Sigmoid colon (tissue), 4 donors: ENCODE results near the gene MEF2A.

Experiments
- CTCF ChIP-seq, 4 experiments: fragments of 450-650 bp in 3 of 4; fragments of 200-600 bp in 1 of 4; IDR thresholded peaks; one replicate each; pipeline ENCODE4 v1.5.1; 2016 to 2019; ENCODE audit warnings: antibody characterized with exemption in 4 of 4, mild to moderate bottlenecking in 3 of 4, moderate library complexity in 2 of 4
- POLR2A ChIP-seq, 2 donors: fragments of 450-650 bp; IDR thresholded peaks; one replicate each; pipeline ENCODE4 v1.6.1; 2016; ENCODE audit warnings: antibody characterized with exemption in 2 of 2, mild to moderate bottlenecking in 2 of 2, moderate library complexity in 2 of 2
- POLR2AphosphoS5 ChIP-seq, 4 donors: sonication (generic); formaldehyde crosslinking; IDR thresholded peaks; one replicate each; pipeline ENCODE4 v1.6.1; 2017; ENCODE audit warnings: antibody characterized with exemption in 4 of 4

- no peak for TF ChIP-seq POLR2A (IDR thresholded peaks at IDR 0.05)
- no peak for TF ChIP-seq CTCF (IDR thresholded peaks at IDR 0.05)
- no peak for TF ChIP-seq POLR2AphosphoS5 (IDR thresholded peaks at IDR 0.05)
These were observed 13.7 kb upstream of the MEF2A start for GRCh38 chr15:99552111-99552510.
